K562 (cell line): ENCODE results near the gene ASIC3. TPM values are rescaled to one million over a fixed set of nuclear protein-coding genes. Genes with fewer than 3 reads are reported as not detected.

Experiments used
- ATAC-seq: fragments of 200-7000 bp; cut with Tn5 transposase; 3 replicates; pipeline ENCODE4 v1.9.1; 2020; ENCODE audit warnings: moderate library complexity
- BruUV-seq: library from RNA; stranded (reverse); fragments of 400-500 nt; replicated peaks from 2 replicates; lab custom pipeline; 2021; lab: Mats Ljungman, UMichigan
- CTCF ChIA-PET: fragments of 300-600 bp; formaldehyde crosslinking; extraction: SDS; loops from one replicate; lab custom pipeline; 2021; ENCODE audit warnings: low intra/inter-chr PET ratio; lab: Yijun Ruan, JAX
- POLR2A ChIA-PET: fragments of 300-600, 350-650 bp; sonication (Branson Sonifier 250); formaldehyde crosslinking; extraction: SDS; loops from one replicate; lab custom pipeline; 2021; ENCODE audit warnings: antibody characterized with exemption, inconsistent platforms; lab: Yijun Ruan, JAX
- DNase-seq, 4 experiments: peaks; one replicate each; pipeline versions ENCODE4 v3.0.0 to v3.0.0-alpha.2; 2011 to 2018; ENCODE audit warnings: low spot score in 3 of 4, mixed read lengths in 3 of 4; ENCODE audit errors: extremely low read depth in 1 of 4
- FAIRE-seq: peaks from 2 replicates; lab custom pipeline; 2011; peaks lifted over from hg19 to GRCh38; lab: Jason Lieb, UNC
- H2AFZ ChIP-seq: 2 replicates; pipeline ENCODE4 v1.6.0; 2011; ENCODE audit warnings: low read depth, low read length, control low read depth, inconsistent platforms
- H3K27ac ChIP-seq: fragments of 200-600 bp; 3 replicates; pipeline ENCODE4 v1.8.0; 2011; ENCODE audit warnings: low read depth, mild to moderate bottlenecking, control low read depth, inconsistent platforms, low read length, moderate library complexity, mixed read lengths; ENCODE audit errors: extremely low read depth
- H3K27me3 ChIP-seq, 2 experiments: fragments of 300-600 bp in 1 of 2; 2 replicates in 1 of 2; 3 replicates in 1 of 2; pipeline versions ENCODE4 v1.6.0 to v1.8.0; 2011; ENCODE audit warnings: inconsistent platforms in 2 of 2, low read length in 2 of 2, mild to moderate bottlenecking in 1 of 2, mixed read lengths in 1 of 2, moderate library complexity in 1 of 2; ENCODE audit not compliant: control insufficient read depth in 2 of 2, insufficient read depth in 2 of 2
- H3K36me3 ChIP-seq: fragments of 300-600 bp; 3 replicates; pipeline ENCODE4 v1.8.0; 2011; ENCODE audit warnings: mild to moderate bottlenecking, low read length, inconsistent platforms; ENCODE audit not compliant: control insufficient read depth, insufficient read depth
- H3K4me1 ChIP-seq, 2 experiments: fragments of 200-600 bp in 1 of 2; replicated peaks in 1 of 2; 2 replicates in 1 of 2; 3 replicates in 1 of 2; pipeline versions ENCODE4 v1.5.1 to v1.8.0; 2011; ENCODE audit warnings: inconsistent platforms in 2 of 2, low read length in 2 of 2, mild to moderate bottlenecking in 1 of 2, mixed read lengths in 1 of 2, moderate library complexity in 1 of 2; ENCODE audit not compliant: control insufficient read depth in 2 of 2, insufficient read depth in 2 of 2
- H3K4me2 ChIP-seq: 2 replicates; pipeline ENCODE4 v1.6.1; 2011; ENCODE audit warnings: low read length, control low read depth, inconsistent platforms, mixed read lengths; ENCODE audit not compliant: insufficient read depth
- H3K4me3 ChIP-seq: fragments of 200-600 bp; sonication (generic), shearing (Covaris generic); 2 replicates; pipeline ENCODE4 v1.5.1; 2016; ENCODE audit warnings: control low read depth, inconsistent platforms
- H3K79me2 ChIP-seq: fragments of 200-600 bp; 3 replicates; pipeline ENCODE4 v1.8.0; 2011; ENCODE audit warnings: low read length, inconsistent platforms; ENCODE audit not compliant: control insufficient read depth, insufficient read depth
- H3K9ac ChIP-seq, 2 experiments: 2 replicates each; pipeline versions ENCODE4 v1.6.0 to v1.6.1; 2011; ENCODE audit warnings: low read depth in 2 of 2, low read length in 2 of 2, control low read depth in 1 of 2, inconsistent platforms in 1 of 2, mild to moderate bottlenecking in 1 of 2, mixed read lengths in 1 of 2; ENCODE audit not compliant: insufficient read depth in 1 of 2
- H3K9me1 ChIP-seq: one replicate; pipeline ENCODE4 v1.6.0; 2011; ENCODE audit warnings: inconsistent platforms, mild to moderate bottlenecking, low read length, moderate library complexity; ENCODE audit not compliant: control insufficient read depth, insufficient read depth
- H3K9me3 ChIP-seq: replicated peaks from 2 replicates; pipeline ENCODE4 v1.5.1; 2011; ENCODE audit warnings: low read depth, low read length, inconsistent platforms; ENCODE audit not compliant: control insufficient read depth, insufficient read depth
- H4K20me1 ChIP-seq: replicated peaks from 2 replicates; pipeline ENCODE4 v1.6.1; 2011; ENCODE audit warnings: low read length, inconsistent platforms, mixed read lengths; ENCODE audit not compliant: control insufficient read depth, insufficient read depth
- WGBS: fragments of 100-300 bp; shearing (Covaris generic); methylation state at CpG from one replicate; pipeline ENCODE4 v1.1.6; 2016; ENCODE audit warnings: low coverage, mixed read lengths; ENCODE audit not compliant: insufficient coverage; ENCODE audit errors: missing lambda C conversion rate; 5-methylcytosine and 5-hydroxymethylcytosine counted together
- in situ Hi-C: fragments of 300-500 bp; cut with MboI; formaldehyde crosslinking; loops from 4 replicates; pipeline ENCODE4 v1.15.0; 2018; ENCODE audit warnings: inconsistent platforms, mixed read lengths
- intact Hi-C: fragments of 100-400 bp; cut with micrococcal nuclease; formaldehyde crosslinking; loops from 2 replicates; pipeline ENCODE4 v1.14.2; 2022
- polyA plus RNA-seq, 8 experiments: library from polyadenylated mRNA; depleted of rRNA in 4 of 8; stranded (reverse) in 5 of 8; unstranded in 3 of 8; fragments of >200 nt; fragmentation: Nextera tagmentation in 2 of 8; fragmentation: Illumina TruSeq in 1 of 8; extraction: Ambion mirVana in 2 of 8; extraction: Trizol in 1 of 8; gene quantifications; 2 replicates each; pipeline versions ENCODE4 v1.2.1 to v1.2.3, GENCODE V29; 2011 to 2014; ENCODE audit warnings: inconsistent platforms in 1 of 8, missing spikeins in 1 of 8
- total RNA-seq, 7 experiments: library from RNA; depleted of rRNA in 6 of 7; stranded (reverse); fragments of >200 nt in 6 of 7; fragmentation: Illumina TruSeq in 2 of 7; extraction: Trizol in 2 of 7; gene quantifications; 2 replicates each; pipeline versions ENCODE4 v1.2.1 to v1.2.3, GENCODE V29; 2011 to 2021; ENCODE audit warnings: low replicate concordance in 1 of 7
- TF ChIP-seq, protein P1 (sequence below): sonication (generic); formaldehyde crosslinking; IDR thresholded peaks from 2 replicates; pipeline ENCODE4 v1.9.0; 2022; ENCODE audit warnings: mild to moderate bottlenecking, missing genetic modification reagents
- TF ChIP-seq, protein P2 (sequence below): fragments of 150-350 bp; conservative IDR thresholded peaks from 2 replicates; pipeline ENCODE4 v1.6.1; 2014; ENCODE audit warnings: low read length

Gene ASIC3
- total and polyA plus RNA-seq, 9 of the 15 experiments (the other 6 are each of a cell fraction or from before 2014, with no cell fraction given), result 0.11 to 5.0 (median 0.87) TPM

DNA sequence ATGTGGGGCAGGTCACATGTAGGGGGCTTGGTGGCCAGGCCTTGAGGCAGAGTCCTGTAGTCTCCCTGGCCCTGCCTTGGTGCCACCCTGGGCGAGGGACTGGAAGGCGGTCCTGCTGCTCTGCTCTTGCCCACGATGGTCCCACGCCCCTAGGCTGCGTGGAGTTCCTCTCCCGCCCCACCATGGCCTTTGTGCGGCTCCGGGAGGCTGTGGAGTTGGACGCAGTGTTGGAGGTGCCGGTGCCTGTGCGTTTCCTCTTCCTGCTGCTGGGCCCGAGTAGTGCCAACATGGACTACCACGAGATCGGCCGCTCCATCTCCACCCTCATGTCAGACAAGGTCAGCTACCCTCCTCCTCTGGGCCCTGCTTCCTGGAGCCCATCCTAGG, 22.2 kb downstream of the ASIC3 start:
- ATAC-seq (no peak), FAIRE-seq (no peak), DNase-seq (no peak)
- Histone ChIP-seq H3K79me2 (peaks cover 3% of the 10 kb centered on the region; the same call in 1 of the 3 replicates), H3K27ac (no peak overlapping the region), H3K9me3 (no peaks in the 10 kb centered on the region), H3K4me1 (peaks cover 0 to 48% of the 10 kb centered on the region in 2 experiments; a peak in 1 of 5 replicates), H3K36me3 (peaks cover 96% of the 10 kb centered on the region), H2AFZ (no peak overlapping the region), H3K9ac (peak overlapping the region in 1 of 2 experiments; percentile 18; a peak in 1 of 4 replicates), H3K4me3 (no peak overlapping the region), H3K27me3 (no peaks in the 10 kb centered on the region), H4K20me1 (no peaks in the 10 kb centered on the region; the same call in 1 of the 2 replicates), H3K4me2 (no peak overlapping the region), H3K9me1 (no peaks in the 10 kb centered on the region)
- TF ChIP-seq, protein P1, sequence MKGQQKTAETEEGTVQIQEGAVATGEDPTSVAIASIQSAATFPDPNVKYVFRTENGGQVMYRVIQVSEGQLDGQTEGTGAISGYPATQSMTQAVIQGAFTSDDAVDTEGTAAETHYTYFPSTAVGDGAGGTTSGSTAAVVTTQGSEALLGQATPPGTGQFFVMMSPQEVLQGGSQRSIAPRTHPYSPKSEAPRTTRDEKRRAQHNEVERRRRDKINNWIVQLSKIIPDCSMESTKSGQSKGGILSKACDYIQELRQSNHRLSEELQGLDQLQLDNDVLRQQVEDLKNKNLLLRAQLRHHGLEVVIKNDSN (CRISPR knock-in tag), result 0 out of 2 replicates have a peak, but pooled peaks have one; percentile 9
- TF ChIP-seq, protein P2, sequence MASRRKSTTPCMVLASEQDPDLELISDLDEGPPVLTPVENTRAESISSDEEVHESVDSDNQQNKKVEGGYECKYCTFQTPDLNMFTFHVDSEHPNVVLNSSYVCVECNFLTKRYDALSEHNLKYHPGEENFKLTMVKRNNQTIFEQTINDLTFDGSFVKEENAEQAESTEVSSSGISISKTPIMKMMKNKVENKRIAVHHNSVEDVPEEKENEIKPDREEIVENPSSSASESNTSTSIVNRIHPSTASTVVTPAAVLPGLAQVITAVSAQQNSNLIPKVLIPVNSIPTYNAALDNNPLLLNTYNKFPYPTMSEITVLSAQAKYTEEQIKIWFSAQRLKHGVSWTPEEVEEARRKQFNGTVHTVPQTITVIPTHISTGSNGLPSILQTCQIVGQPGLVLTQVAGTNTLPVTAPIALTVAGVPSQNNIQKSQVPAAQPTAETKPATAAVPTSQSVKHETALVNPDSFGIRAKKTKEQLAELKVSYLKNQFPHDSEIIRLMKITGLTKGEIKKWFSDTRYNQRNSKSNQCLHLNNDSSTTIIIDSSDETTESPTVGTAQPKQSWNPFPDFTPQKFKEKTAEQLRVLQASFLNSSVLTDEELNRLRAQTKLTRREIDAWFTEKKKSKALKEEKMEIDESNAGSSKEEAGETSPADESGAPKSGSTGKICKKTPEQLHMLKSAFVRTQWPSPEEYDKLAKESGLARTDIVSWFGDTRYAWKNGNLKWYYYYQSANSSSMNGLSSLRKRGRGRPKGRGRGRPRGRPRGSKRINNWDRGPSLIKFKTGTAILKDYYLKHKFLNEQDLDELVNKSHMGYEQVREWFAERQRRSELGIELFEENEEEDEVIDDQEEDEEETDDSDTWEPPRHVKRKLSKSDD, result no peak
- ChIA-PET POLR2A (interaction anchor here (0.8 to 3.2 kb wide), 4 partner anchors 9 to 60 kb away, joined by 4 to 17 read pairs (median 4); partner anchors contain the start of gene FASTK), CTCF (no interaction called here)
- in situ Hi-C loops (no loop called here), intact Hi-C loops (no loop called here)
- WGBS, result 90% methylated on average over 12 of the region's 15 CpGs
- BruUV-seq, result no TSS peak
